ENCODE data around the gene MYO5A.
"Not testable (repeated sequence)": the region's sequence is repeated elsewhere in the genome, so short reads cannot be mapped to it uniquely, and the experiment has no call there.

MYO5A gene

GRCh38 chr15:52288051-52288942 is 240.4 kb downstream of the MYO5A start:
- DNase-seq (ENCODE audit: low read depth), result no peak

- DNase-seq (ENCODE audit: low read depth), result no peak
These were observed 241.6 kb downstream of the MYO5A start for GRCh38 chr15:52287114-52287513.

GRCh38 chr15:52285941-52286340 is 242.7 kb downstream of the MYO5A start:
- not testable (repeated sequence) for DNase-seq (ENCODE audit: low read depth)

GRCh38 chr15:52284164-52284563 is 244.5 kb downstream of the MYO5A start:
- no peak for DNase-seq (ENCODE audit: low read depth)

- no peak for DNase-seq (ENCODE audit: low read depth)
These were observed 245.4 kb downstream of the MYO5A start for GRCh38 chr15:52283281-52283680.

- no peak for DNase-seq (ENCODE audit: low read depth)
These were observed 246.3 kb downstream of the MYO5A start for GRCh38 chr15:52282418-52282817.

- DNase-seq (ENCODE audit: low read depth), result no peak
These were observed 247.3 kb downstream of the MYO5A start for GRCh38 chr15:52281085-52282035.

- DNase-seq (ENCODE audit: low read depth), result no peak
These were observed 248.2 kb downstream of the MYO5A start for GRCh38 chr15:52280326-52281084.

- DNase-seq (ENCODE audit: low read depth), result no peak
These were observed 249.9 kb downstream of the MYO5A start for GRCh38 chr15:52278636-52279367.

- DNase-seq (ENCODE audit: low read depth), result no peak
These were observed 250.5 kb downstream of the MYO5A start for GRCh38 chr15:52278135-52278534.

- DNase-seq (ENCODE audit: low read depth), result no peak
These were observed 251.1 kb downstream of the MYO5A start for GRCh38 chr15:52277575-52277974.

- no peak for DNase-seq (ENCODE audit: low read depth)
These were observed 252.4 kb downstream of the MYO5A start for GRCh38 chr15:52276256-52276770.

GRCh38 chr15:52263563-52264282 is 265.0 kb downstream of the MYO5A start:
- DNase-seq (ENCODE audit: low read depth), result no peak

- no peak for DNase-seq (ENCODE audit: low read depth)
These were observed 266.3 kb downstream of the MYO5A start for GRCh38 chr15:52262364-52262763.

GRCh38 chr15:52261498-52262242 is 267.0 kb downstream of the MYO5A start:
- no peak for DNase-seq (ENCODE audit: low read depth)

GRCh38 chr15:52261026-52261425 is 267.7 kb downstream of the MYO5A start:
- no peak for DNase-seq (ENCODE audit: low read depth)

- no peak for DNase-seq (ENCODE audit: low read depth)
These were observed 269.2 kb downstream of the MYO5A start for GRCh38 chr15:52259503-52259902.

GRCh38 chr15:52258461-52258860 is 270.2 kb downstream of the MYO5A start:
- no peak for DNase-seq (ENCODE audit: low read depth)

- no peak for DNase-seq (ENCODE audit: low read depth)
These were observed 271.0 kb downstream of the MYO5A start for GRCh38 chr15:52257734-52258062.
